GM12892 (cell line): Measurements from ENCODE around the gene IMMP2L.

Experiments used
- POLR2A ChIP-seq: IDR thresholded peaks from 2 replicates; pipeline ENCODE4 v1.6.1; 2011; ENCODE audit warnings: low read depth, low read length, control low read depth
- TAF1 ChIP-seq: IDR thresholded peaks from 2 replicates; pipeline ENCODE4 v1.6.1; 2011; ENCODE audit warnings: low read depth, mild to moderate bottlenecking, control low read depth, low read length, borderline replicate concordance

GRCh38 chr7:110827936-110828335, 734.4 kb downstream of the IMMP2L start:
- TF ChIP-seq POLR2A (no peak), TAF1 (no peak)
